GM19239 (cell line): ENCODE data around the gene MTCH2.
"Not testable (repeated sequence)": the region's sequence is repeated elsewhere in the genome, so short reads cannot be mapped to it uniquely, and the experiment has no call there.

ENCODE experiments used
- DNase-seq: peaks from one replicate; pipeline ENCODE4 v3.0.0; 2011; ENCODE audit warnings: low spot score; ENCODE audit not compliant: insufficient read length
- FAIRE-seq: peaks from 2 replicates; lab custom pipeline; 2011; peaks lifted over from hg19 to GRCh38; lab: Jason Lieb, UNC

The MTCH2 gene

GRCh38 chr11:47642099-47642855 is at the start of gene MTCH2:
Gene MTCH2, minus strand, starts transcription at chr11:47642559. Its CDS starts 94 bp downstream, at chr11:47642465.
- DNase-seq: peak; percentile 84
- peak; percentile 90 for FAIRE-seq

DNA sequence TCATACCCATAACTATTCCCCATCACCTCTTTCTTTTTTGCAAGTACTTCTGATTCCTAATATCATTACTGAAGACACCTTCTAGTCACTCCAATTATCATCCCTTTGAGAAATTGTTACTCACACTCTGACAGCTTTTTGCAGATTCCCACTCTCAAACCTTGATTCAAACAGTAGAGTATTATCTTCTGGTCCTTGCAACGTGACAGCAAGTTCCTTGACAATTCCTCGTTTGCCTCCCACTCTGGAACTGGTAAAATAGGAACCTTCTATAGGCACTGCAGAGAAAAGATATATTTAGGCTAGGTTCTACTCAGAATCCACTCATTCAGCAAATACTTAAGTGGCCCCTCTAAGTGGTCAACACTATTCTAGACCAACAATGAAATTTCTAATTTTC is 49.6 kb upstream of the MTCH2 start:
- FAIRE-seq (no peak), DNase-seq (no peak)

- FAIRE-seq (no peak), DNase-seq (no peak)
These were observed 47.1 kb upstream of the MTCH2 start for GRCh38 chr11:47689480-47689879.

GRCh38 chr11:47688991-47689390 is 46.6 kb upstream of the MTCH2 start:
- DNase-seq (no peak), FAIRE-seq (no peak)

- no peak for FAIRE-seq
- DNase-seq: no peak
These were observed 45.8 kb upstream of the MTCH2 start for GRCh38 chr11:47688111-47688510.

DNA sequence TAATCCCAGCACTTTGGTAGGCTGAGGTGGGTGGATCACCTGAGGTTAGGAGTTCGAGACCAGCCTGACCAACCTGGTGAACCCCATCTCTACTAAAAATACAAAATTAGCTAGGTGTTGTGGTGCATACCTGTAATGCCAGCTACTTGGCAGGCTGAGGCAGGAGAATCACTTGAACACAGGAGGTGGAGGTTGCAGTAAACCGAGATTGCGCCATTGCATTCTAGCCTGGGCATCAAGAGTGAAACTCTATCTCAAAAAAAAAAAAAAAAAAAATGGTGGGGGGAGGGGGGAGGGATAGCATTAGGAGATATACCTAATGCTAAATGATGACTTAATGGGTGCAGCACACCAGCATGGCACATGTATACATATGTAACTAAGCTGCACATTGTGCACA is 44.3 kb upstream of the MTCH2 start:
- not testable (repeated sequence) for FAIRE-seq, DNase-seq

- no peak for DNase-seq
- FAIRE-seq: no peak
These were observed 43.8 kb upstream of the MTCH2 start for GRCh38 chr11:47686151-47686550.

DNA sequence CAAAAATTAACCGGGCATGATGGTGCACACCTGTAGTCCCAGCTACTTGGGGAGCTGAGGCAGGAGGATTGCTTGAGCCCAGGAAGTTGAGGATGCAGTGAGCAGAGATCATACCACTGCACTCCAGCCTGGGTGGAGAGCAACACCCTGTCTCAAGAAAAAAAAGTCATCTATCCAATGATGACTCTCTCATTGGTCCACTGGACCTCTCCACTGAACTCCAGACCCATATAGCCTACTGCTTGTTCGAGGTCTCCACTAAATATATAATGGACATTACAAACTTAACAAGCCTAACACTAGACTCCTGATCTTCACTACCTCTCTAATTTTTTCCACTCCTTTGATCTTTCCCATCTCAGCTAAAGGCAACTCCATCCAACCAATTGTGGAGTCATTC is 33.5 kb upstream of the MTCH2 start:
- DNase-seq (no peak), FAIRE-seq (no peak)

GRCh38 chr11:47672283-47672730 is 29.9 kb upstream of the MTCH2 start:
- FAIRE-seq: no peak
- DNase-seq: no peak

GRCh38 chr11:47669856-47670255 is 27.5 kb upstream of the MTCH2 start:
- FAIRE-seq (no peak), DNase-seq (no peak)

- no peak for FAIRE-seq
- no peak for DNase-seq
These were observed 26.3 kb upstream of the MTCH2 start for GRCh38 chr11:47668665-47669064.

GRCh38 chr11:47667555-47667954 is 25.2 kb upstream of the MTCH2 start:
- no peak for DNase-seq

DNA sequence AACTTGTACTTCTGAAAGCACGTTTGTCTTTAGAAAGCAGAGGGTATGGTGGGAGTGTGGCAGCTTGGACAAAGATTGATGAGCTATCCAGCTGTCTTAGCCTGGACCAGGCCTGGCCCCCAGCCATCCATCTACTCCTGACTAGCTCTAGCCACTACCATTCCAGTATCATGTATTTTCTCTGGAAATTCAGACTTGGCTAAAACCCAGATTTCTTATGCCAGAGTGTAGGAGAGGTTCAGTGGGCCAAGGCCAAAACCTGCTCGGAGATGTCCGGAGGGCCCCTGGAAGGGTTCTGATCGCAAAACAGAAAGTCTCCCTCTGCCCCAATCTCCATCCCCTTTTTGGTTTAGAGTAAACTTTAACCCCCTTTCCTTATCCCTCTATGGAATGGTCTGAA is 24.8 kb upstream of the MTCH2 start:
- DNase-seq (no peak), FAIRE-seq (no peak)

More at GRCh38 chr11:47667555-47667954, 25.2 kb upstream of the MTCH2 start:
- no peak for FAIRE-seq

GRCh38 chr11:47664936-47665335 is 22.6 kb upstream of the MTCH2 start:
- DNase-seq, FAIRE-seq: not testable (repeated sequence)

- FAIRE-seq (no peak), DNase-seq (no peak)
These were observed 18.9 kb upstream of the MTCH2 start for GRCh38 chr11:47661245-47661644.

DNA sequence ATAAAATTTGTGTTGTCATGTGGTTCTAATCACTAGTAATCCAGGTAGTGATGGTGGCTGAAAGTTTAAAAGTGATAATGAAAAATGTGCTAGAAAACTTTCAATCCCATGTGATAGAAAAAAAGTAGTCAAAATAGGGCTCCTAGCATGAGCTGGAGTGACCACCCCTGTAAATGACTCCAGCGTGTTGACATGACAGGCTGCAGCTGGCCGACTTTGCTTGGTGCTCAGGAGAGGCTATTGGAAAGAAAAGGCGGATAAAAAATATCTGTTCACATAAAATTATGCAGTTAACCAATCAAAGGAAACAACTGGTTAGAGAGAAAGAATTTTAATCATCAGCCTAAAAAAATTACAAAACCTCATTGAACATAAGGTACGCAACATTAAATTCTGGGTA is 16.9 kb upstream of the MTCH2 start:
- FAIRE-seq: no peak
- no peak for DNase-seq

GRCh38 chr11:47656260-47656885 is 14.0 kb upstream of the MTCH2 start:
- no peak for FAIRE-seq
- no peak for DNase-seq

- FAIRE-seq (no peak), DNase-seq (no peak)
These were observed 9.6 kb upstream of the MTCH2 start for GRCh38 chr11:47651818-47652469.

GRCh38 chr11:47649276-47649675 is 6.9 kb upstream of the MTCH2 start:
- DNase-seq: no peak
- no peak for FAIRE-seq

GRCh38 chr11:47646019-47646418 is 3.7 kb upstream of the MTCH2 start:
- DNase-seq: no peak
- no peak for FAIRE-seq

DNA sequence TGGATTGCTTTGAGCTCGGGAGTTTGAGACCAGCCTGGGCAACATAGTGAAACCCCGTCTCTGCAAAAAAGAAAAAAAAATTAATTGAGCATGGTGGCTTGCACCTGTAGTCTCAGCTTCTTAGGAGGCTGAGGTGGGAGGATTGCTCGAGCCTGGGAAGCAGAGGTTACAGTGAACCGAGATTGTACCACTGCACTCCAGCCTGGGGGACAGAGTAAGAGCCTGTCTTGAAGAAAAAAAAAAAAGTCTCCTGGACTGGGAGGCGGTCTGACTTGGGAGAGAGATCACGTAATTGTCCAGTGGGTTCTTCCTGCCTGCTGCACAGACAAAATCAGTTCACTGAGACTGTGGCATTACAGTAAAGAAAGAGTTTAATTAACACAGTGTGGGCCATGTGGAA is 3.1 kb upstream of the MTCH2 start:
- DNase-seq: no peak
- no peak for FAIRE-seq
